Prostate gland (tissue), 2 donors: ENCODE data around the gene SORL1. TPM values are rescaled to one million over a fixed set of nuclear protein-coding genes. Genes with fewer than 3 reads are reported as not detected.
A peak's percentile ranks its signal among the peaks of the same experiment; 100 is the strongest.

ENCODE experiments used
- DNase-seq: peaks from one replicate; pipeline ENCODE4 v3.0.0-alpha.2; 2019; ENCODE audit warnings: low spot score
- H3K27ac ChIP-seq, 2 donors: fragments of 200-600 bp; sonication (generic); 2 replicates each; pipeline ENCODE4 v1.5.1; 2017 to 2019
- H3K27me3 ChIP-seq: fragments of 200-600 bp; sonication (generic); replicated peaks from 2 replicates; pipeline ENCODE4 v1.5.1; 2019; ENCODE audit not compliant: insufficient read depth
- H3K36me3 ChIP-seq, 2 donors: fragments of 200-600 bp; sonication (generic); 1 replicate in 1 of 2; 2 replicates in 1 of 2; pipeline versions ENCODE4 v1.5.1 to v1.8.1; 2017 to 2019
- H3K4me1 ChIP-seq: fragments of 200-600 bp; sonication (generic); replicated peaks from 2 replicates; pipeline ENCODE4 v1.5.1; 2019
- H3K4me3 ChIP-seq, 2 donors: fragments of 200-600 bp; sonication (generic); 2 replicates each; pipeline ENCODE4 v1.5.1; 2017 to 2019
- H3K9me3 ChIP-seq: fragments of 200-600 bp; sonication (generic); 2 replicates; pipeline ENCODE4 v1.5.1; 2017
- POLR2A ChIP-seq: fragments of 450-650 bp; IDR thresholded peaks from one replicate; pipeline ENCODE4 v1.6.1; 2016; ENCODE audit warnings: antibody characterized with exemption, mild to moderate bottlenecking
- POLR2AphosphoS5 ChIP-seq: sonication (generic); formaldehyde crosslinking; IDR thresholded peaks from one replicate; pipeline ENCODE4 v1.6.1; 2017; ENCODE audit warnings: antibody characterized with exemption
- WGBS: methylation state at CpG from one replicate; pipeline ENCODE4 v1.1.5; 2018; 5-methylcytosine and 5-hydroxymethylcytosine counted together
- intact Hi-C: fragments of 100-400 bp; cut with DNase I; formaldehyde crosslinking; loops from one replicate; pipeline ENCODE4 v1.14.2; 2022
- total RNA-seq, 2 donors: library from RNA; depleted of rRNA; stranded (reverse); fragments of >200 nt; gene quantifications; one replicate each; pipeline ENCODE4 v1.1.0, GENCODE V29; 2016
- TF ChIP-seq, protein P1 (sequence below), 4 experiments: fragments of 200-600 bp in 2 of 4; fragments of 450-650 bp in 2 of 4; sonication (generic) in 2 of 4; IDR thresholded peaks; 1 replicate in 3 of 4; 2 replicates in 1 of 4; pipeline ENCODE4 v1.5.1; 2016 to 2019; ENCODE audit warnings: antibody characterized with exemption in 4 of 4, mild to moderate bottlenecking in 2 of 4, moderate library complexity in 2 of 4

SORL1 gene
- total RNA-seq, 2 donors from 2014 or later: 77.4 to 97.6 TPM

DNA sequence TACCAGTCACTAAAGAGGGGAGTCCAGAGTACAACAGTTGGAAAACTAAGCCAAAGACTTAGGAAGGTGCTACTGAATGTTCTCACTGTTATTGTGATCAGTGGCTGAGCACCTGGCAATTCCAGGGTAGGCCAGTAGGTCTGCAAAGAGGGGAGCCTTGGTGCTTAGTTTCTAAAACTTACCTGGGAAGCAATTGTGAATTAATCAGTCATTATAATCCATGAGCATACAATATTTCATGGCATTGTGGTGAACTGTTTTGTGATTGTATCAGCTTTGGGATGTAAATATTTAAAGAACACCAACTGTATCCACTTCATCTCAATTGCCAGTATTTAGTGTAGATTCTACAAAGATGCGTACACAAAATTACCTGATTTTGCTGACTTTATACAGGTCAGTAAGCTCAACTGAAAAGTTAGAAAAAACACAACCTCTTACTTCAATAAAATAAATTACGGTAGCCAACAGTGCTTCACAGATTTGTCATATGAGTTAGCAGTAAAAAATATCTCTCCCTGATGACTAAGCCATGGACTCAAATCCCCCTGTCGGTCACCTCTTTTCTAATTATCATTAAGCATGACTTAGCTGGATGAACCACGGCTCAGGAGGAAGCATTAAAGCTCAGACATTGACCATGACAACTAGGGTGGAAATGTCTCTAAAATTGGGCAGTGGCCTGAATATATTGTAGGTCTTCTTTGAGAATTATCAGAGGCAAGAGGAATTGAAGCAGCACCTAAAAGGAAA lies 30.8 kb upstream of the SORL1 start:
- H3K4me3 ChIP-seq: no peak overlapping the region
- 66% methylated on average over 4 of the region's 4 CpGs for WGBS
- no peaks in the 10 kb centered on the region for H3K27me3 ChIP-seq
- H3K9me3 ChIP-seq: no peaks in the 10 kb centered on the region
- H3K4me1 ChIP-seq: no peaks in the 10 kb centered on the region
- no peak for DNase-seq
- intact Hi-C loops: no loop called here
- no peaks in the 10 kb centered on the region for H3K36me3 ChIP-seq
- TF ChIP-seq, protein P1, sequence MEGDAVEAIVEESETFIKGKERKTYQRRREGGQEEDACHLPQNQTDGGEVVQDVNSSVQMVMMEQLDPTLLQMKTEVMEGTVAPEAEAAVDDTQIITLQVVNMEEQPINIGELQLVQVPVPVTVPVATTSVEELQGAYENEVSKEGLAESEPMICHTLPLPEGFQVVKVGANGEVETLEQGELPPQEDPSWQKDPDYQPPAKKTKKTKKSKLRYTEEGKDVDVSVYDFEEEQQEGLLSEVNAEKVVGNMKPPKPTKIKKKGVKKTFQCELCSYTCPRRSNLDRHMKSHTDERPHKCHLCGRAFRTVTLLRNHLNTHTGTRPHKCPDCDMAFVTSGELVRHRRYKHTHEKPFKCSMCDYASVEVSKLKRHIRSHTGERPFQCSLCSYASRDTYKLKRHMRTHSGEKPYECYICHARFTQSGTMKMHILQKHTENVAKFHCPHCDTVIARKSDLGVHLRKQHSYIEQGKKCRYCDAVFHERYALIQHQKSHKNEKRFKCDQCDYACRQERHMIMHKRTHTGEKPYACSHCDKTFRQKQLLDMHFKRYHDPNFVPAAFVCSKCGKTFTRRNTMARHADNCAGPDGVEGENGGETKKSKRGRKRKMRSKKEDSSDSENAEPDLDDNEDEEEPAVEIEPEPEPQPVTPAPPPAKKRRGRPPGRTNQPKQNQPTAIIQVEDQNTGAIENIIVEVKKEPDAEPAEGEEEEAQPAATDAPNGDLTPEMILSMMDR (IDR thresholded peaks at IDR 0.05): no peak
- TF ChIP-seq POLR2AphosphoS5 (no peak), POLR2A (no peak)
- H3K27ac ChIP-seq: no peak overlapping the region

DNA sequence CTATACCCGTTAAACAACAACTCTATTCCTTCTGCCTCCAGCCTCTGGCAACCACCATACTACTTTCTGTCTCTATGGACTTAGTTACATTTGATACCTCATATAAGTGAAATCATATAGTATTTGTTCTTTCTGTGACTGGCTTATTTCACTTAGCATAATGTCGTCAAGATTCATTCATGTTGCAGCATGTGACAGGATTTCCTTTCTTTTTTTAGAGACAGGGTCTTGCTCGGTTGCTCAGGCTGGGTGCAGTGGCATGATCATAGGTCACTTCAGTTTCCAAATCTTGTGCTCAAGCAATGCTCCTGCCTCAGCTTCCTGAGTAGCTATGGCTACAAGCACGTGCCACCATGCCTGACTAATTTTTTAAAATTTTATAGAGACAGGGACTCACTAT lies 29.4 kb upstream of the SORL1 start:
- 54% methylated on average over 4 of the region's 4 CpGs for WGBS
- H3K27me3 ChIP-seq: no peaks in the 10 kb centered on the region
- TF ChIP-seq POLR2A (no peak), POLR2AphosphoS5 (no peak)
- TF ChIP-seq, protein P1 (IDR thresholded peaks at IDR 0.05): no peak
- intact Hi-C loops: no loop called here
- H3K4me3 ChIP-seq: no peak overlapping the region
- no peaks in the 10 kb centered on the region for H3K4me1 ChIP-seq
- DNase-seq: no peak
- H3K36me3 ChIP-seq: no peaks in the 10 kb centered on the region
- no peaks in the 10 kb centered on the region for H3K9me3 ChIP-seq
- H3K27ac ChIP-seq: no peak overlapping the region

GRCh38 chr11:121425828-121426227 lies 26.3 kb upstream of the SORL1 start:
- no peak overlapping the region for H3K4me3 ChIP-seq
- 97% methylated on average over 5 of the region's 5 CpGs for WGBS

DNA sequence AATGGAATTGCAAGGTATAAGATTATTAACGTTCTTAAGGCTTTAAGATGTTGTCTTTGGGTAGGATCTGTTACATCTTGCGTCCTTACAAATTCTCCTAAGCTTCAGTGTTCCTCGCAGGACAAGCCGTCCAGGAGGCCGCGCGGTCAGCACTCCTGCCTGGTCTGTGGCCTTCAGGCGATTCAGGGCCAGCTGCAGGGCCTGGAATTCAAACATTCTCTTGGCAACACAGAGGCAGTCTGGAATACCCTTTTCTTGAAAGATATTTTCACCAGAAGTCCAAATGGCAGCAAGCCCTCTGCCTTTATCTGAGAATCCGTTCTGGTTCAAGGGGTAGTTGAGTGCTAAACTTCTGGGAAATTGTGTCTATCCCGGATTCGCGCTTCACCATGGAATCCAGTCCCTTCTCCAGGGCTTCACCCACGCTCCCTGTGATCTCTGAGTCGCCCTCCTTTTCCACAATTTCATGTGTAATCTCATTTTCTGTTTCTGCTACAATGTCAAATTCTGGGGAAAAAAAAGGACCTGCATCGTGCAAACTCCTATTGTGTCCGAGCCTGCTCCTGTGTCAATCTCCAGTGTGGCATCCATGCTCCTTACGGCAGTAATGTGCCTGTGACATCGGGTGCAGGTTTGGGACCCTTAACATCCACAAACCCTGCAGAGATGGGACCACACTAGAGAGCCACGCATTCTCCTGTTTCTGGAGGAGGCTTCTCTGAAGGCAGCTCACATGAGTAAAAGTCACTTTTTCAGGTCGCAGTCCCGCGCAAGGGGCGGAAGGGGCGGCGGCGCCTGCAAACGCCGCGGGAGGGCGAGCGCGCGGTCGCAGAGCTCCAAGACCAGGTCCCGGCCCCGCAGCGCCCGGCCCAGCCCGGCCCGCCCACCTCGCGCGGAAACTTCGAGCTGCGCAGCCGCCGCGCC lies 25.4 kb upstream of the SORL1 start:
- no peak for TF ChIP-seq POLR2A
- TF ChIP-seq, protein P1 (IDR thresholded peaks at IDR 0.05): peak in 3 of 4 experiments; percentile 7 to 36 (median 21)
- intact Hi-C loops: no loop called here
- Histone ChIP-seq H3K36me3 (no peaks in the 10 kb centered on the region), H3K27me3 (no peaks in the 10 kb centered on the region), H3K4me1 (no peaks in the 10 kb centered on the region), H3K9me3 (no peaks in the 10 kb centered on the region), H3K4me3 (peak overlapping the region; percentile 9 to 18), H3K27ac (no peak overlapping the region)
- 51% methylated on average over 27 of the region's 48 CpGs for WGBS
- no peak for DNase-seq

More at GRCh38 chr11:121425828-121426227, 26.3 kb upstream of the SORL1 start:
- no peaks in the 10 kb centered on the region for H3K4me1 ChIP-seq
- no peaks in the 10 kb centered on the region for H3K9me3 ChIP-seq
- H3K27me3 ChIP-seq: no peaks in the 10 kb centered on the region
- intact Hi-C loops: no loop called here
- H3K36me3 ChIP-seq: no peaks in the 10 kb centered on the region
- no peak overlapping the region for H3K27ac ChIP-seq
- no peak for DNase-seq
- TF ChIP-seq POLR2AphosphoS5 (no peak), POLR2A (no peak)
- TF ChIP-seq, protein P1 (IDR thresholded peaks at IDR 0.05): no peak
